GM06990 (cell line): ENCODE results near the gene BRI3.

ENCODE experiments used
- DNase-seq: peaks from one replicate; pipeline ENCODE4 v3.0.0-alpha.2; 2011; ENCODE audit not compliant: insufficient read length; ENCODE audit errors: extremely low read depth
- H3K27me3 ChIP-seq: replicated peaks from 2 replicates; pipeline ENCODE4 v1.6.0; 2011; ENCODE audit warnings: low read length; ENCODE audit not compliant: control insufficient read depth, insufficient read depth
- H3K36me3 ChIP-seq: 2 replicates; pipeline ENCODE4 v1.5.1; 2011; ENCODE audit warnings: low read length; ENCODE audit not compliant: control insufficient read depth, insufficient read depth
- H3K4me3 ChIP-seq: replicated peaks from 2 replicates; pipeline ENCODE4 v1.5.1; 2011; ENCODE audit warnings: low read depth, mild to moderate bottlenecking, control low read depth, low read length
- TF ChIP-seq, protein P1 (sequence below): IDR thresholded peaks from 2 replicates; pipeline ENCODE4 v1.5.1; 2011; ENCODE audit warnings: low read length, control low read depth, mild to moderate bottlenecking, inconsistent platforms; ENCODE audit not compliant: insufficient read depth, poor library complexity, severe bottlenecking

BRI3 gene

DNA sequence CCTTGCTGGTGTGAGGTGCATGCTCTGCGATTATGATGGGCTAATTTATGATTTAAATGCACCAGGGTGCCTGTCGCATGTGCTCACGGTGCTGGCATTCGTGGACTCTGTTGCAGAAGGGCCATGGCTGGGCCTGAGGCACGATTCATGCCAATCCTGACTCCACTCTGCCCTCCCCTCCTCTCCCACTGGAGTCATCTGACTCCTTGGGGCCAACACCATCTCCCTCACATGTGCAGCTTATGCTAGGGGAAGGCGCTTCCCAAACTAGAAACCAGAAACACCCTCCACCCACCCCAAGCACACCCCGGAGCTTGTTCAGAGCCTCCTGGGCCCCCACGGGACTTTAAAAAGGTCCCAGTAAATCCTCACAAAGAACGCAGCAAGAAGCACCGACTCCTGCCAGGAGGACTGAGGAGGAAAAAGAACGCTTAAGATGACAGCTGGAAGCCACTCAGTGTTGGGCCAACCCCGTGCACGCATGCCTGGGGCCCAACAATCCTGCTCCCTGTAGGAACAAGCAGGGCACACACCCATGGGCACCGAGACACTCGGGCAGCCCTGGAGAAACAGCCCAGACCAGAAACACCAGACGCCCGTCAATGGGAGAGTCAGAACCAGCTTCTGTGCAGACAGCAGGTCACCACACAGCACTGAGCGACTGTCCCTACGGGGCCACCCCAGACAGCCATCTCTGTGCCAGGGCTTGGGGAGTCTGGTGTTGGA lies 14.1 kb downstream of the BRI3 start:
- no peaks in the 10 kb centered on the region for H3K27me3 ChIP-seq
- TF ChIP-seq, protein P1, sequence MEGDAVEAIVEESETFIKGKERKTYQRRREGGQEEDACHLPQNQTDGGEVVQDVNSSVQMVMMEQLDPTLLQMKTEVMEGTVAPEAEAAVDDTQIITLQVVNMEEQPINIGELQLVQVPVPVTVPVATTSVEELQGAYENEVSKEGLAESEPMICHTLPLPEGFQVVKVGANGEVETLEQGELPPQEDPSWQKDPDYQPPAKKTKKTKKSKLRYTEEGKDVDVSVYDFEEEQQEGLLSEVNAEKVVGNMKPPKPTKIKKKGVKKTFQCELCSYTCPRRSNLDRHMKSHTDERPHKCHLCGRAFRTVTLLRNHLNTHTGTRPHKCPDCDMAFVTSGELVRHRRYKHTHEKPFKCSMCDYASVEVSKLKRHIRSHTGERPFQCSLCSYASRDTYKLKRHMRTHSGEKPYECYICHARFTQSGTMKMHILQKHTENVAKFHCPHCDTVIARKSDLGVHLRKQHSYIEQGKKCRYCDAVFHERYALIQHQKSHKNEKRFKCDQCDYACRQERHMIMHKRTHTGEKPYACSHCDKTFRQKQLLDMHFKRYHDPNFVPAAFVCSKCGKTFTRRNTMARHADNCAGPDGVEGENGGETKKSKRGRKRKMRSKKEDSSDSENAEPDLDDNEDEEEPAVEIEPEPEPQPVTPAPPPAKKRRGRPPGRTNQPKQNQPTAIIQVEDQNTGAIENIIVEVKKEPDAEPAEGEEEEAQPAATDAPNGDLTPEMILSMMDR, result no peak
- H3K4me3 ChIP-seq, result no peak overlapping the region
- no peak for DNase-seq
- H3K36me3 ChIP-seq, result peaks cover 32% of the 10 kb centered on the region

DNA sequence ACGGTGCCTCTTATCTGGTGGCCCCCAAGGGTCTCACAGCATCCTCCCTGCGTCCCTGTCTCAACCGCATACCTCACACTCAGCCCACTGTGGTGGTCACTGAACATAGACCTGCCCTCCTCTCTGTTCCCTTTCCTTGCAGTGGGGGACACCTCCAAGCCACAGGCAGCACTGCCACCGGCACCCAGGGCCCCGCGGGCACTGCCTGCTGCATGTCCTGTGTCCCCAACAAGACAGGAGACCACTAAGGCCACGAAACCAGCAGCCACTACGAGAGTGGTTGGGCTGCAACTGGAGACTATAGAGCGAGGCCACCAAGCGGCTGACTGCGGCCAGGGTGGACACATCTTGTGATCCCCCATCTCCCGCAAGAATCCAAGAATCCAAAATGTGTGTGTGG lies 15.3 kb downstream of the BRI3 start:
- Histone ChIP-seq H3K4me3 (no peak overlapping the region), H3K27me3 (no peaks in the 10 kb centered on the region), H3K36me3 (peaks cover 33% of the 10 kb centered on the region)
- DNase-seq, result no peak
- TF ChIP-seq, protein P1, result no peak

DNA sequence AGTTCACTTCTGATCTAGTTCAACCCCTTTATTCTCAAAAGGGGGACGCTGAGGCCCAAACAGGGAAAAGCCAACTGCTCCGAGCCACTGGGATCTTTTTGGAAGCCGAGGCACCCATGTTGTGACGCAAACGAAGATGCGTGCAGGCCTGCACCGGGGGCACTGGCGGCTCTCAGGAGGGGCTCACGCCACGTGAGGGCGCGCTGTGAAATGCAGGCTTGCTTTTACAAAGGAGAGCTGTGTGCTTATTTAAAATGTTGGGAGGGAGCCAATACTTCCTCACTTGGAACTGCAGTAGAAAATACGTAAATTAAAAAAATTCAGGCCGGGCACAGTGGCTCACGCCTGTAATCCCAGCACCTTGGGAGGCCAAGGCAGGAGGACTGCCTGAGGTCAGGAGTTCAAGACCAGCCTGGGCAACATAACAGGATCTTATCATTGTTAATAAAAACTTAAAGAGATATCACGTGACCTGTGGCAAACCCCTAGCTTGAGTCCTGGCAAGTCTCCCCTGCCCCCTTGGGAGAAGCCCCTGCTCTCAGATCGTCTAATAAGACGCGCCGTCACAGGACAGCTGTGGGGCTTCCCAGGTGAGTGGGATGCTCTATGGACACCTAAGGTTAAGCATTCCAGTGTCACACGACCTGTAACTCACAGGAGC lies 16.3 kb downstream of the BRI3 start:
- DNase-seq, result no peak
- H3K27me3 ChIP-seq, result no peaks in the 10 kb centered on the region
- no peak overlapping the region for H3K4me3 ChIP-seq
- H3K36me3 ChIP-seq, result peaks cover 30% of the 10 kb centered on the region
- TF ChIP-seq, protein P1, result no peak

DNA sequence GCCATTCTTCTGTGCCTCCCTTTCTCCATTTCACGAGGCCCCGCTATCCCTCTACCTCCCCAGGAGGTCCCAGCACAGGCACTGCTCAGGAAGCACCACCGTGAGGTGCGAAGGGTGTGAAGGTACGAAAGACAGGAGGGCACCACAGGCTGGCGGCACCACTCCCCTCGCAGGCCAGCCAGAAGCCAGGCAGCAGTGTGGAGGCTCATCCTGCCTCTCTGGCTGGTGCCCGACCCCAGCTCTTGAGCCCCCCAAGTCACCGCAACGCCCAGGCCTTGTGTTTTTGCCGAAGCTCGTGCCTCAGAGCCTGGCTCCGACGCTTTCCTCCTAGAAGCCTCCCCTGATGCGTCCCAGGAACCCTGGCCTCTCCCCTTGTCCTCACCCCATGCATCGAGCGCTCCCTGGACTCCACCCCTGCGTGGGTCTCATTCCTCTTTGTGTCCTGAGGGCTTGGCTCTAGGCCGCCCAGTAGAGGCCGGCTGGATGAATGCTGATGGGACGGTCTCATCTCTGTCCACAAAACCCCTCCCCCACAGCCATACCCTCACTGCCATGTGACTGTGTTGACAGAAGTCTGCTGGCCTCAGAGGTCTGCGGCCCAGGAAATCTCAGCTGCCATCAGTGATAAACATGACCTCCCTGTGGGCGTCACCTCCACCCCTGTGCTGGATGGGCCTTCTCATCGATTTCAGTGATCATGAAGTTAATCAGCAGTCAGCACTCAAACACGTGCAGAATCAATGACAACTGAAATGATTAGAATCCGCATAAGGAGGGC lies 19.3 kb downstream of the BRI3 start:
- Histone ChIP-seq H3K36me3 (peaks cover 36% of the 10 kb centered on the region), H3K4me3 (no peak overlapping the region), H3K27me3 (no peaks in the 10 kb centered on the region)
- no peak for DNase-seq
- TF ChIP-seq, protein P1, result no peak

DNA sequence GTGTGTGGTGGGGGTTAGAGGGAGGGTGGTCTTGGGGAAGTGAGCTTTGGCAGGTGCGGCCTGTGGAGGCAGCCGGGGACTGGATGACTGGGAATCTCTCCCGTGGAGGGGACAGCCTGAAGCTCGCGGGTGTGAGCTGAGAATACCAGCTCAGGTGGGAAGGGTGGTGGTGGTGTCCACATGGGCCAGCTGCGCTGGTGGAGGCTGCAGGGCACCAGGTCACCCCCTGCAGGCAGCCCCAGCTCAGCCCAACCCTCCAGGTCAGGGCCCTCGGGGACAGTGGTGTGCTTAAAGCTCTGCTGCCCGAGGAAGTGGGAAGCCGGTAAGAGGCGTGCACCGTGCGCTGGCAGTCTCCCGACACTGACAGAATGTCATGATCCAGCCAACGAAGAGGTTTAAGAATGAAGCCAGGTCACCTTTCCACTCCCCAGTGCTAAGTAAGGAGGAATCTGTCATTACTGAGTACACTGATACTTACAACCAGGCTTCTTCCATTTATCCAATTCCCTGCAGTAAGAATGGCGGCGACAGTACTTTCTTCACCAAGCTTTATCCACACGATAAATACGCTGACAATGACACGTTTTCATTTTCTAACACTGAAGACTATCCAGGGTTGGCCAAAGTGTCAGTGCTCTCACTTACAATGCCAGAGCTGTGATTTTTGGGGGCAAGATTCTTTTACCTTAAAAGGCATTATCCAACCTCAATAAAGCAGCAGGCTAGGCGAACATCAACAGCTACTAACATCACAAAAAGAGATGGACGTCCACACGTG lies 20.4 kb downstream of the BRI3 start:
- no peak for DNase-seq
- no peak overlapping the region for H3K4me3 ChIP-seq
- TF ChIP-seq, protein P1, result no peak
- H3K27me3 ChIP-seq, result no peaks in the 10 kb centered on the region
- H3K36me3 ChIP-seq, result peaks cover 39% of the 10 kb centered on the region
